Limb (tissue), 2 donors: ENCODE data around the gene SPAG5.

Source experiments
- DNase-seq, 2 donors: peaks; one replicate each; pipeline ENCODE4 v3.0.0-alpha.2; 2016; ENCODE audit errors: extremely low spot score in 2 of 2

SPAG5 gene, protein sequence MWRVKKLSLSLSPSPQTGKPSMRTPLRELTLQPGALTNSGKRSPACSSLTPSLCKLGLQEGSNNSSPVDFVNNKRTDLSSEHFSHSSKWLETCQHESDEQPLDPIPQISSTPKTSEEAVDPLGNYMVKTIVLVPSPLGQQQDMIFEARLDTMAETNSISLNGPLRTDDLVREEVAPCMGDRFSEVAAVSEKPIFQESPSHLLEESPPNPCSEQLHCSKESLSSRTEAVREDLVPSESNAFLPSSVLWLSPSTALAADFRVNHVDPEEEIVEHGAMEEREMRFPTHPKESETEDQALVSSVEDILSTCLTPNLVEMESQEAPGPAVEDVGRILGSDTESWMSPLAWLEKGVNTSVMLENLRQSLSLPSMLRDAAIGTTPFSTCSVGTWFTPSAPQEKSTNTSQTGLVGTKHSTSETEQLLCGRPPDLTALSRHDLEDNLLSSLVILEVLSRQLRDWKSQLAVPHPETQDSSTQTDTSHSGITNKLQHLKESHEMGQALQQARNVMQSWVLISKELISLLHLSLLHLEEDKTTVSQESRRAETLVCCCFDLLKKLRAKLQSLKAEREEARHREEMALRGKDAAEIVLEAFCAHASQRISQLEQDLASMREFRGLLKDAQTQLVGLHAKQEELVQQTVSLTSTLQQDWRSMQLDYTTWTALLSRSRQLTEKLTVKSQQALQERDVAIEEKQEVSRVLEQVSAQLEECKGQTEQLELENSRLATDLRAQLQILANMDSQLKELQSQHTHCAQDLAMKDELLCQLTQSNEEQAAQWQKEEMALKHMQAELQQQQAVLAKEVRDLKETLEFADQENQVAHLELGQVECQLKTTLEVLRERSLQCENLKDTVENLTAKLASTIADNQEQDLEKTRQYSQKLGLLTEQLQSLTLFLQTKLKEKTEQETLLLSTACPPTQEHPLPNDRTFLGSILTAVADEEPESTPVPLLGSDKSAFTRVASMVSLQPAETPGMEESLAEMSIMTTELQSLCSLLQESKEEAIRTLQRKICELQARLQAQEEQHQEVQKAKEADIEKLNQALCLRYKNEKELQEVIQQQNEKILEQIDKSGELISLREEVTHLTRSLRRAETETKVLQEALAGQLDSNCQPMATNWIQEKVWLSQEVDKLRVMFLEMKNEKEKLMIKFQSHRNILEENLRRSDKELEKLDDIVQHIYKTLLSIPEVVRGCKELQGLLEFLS

DNA sequence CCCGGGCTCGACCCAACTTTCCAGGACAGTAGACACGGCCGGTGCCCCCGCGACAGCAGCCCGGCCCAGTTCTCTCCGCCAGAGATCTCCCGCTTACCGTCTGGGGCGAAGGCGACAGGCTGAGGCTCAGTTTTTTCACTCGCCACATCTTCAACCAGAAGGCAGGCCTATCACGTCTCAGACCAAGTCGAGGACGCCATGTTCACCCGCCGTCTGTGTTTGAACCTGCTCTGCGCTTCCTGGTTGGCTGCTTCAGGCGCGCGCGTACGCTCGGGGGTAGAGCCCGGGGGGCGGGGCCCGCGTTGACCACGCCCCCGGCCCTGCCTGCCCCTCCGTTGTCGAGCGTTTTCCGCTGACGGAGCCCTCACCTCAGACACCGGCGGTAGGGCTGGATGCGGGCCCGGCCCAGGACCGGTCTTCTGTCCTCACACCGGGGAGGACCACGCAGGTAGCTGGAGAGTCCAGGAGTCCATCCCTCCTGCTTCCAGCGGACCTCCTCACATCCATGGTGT, at the start of gene SPAG5:
TSS of gene SPAG5 (minus strand) at position 227 of the 512 bp plus-strand sequence. CDS start at position 148, 79 bp downstream.
- peak; percentile 95 to 96 for DNase-seq

DNA sequence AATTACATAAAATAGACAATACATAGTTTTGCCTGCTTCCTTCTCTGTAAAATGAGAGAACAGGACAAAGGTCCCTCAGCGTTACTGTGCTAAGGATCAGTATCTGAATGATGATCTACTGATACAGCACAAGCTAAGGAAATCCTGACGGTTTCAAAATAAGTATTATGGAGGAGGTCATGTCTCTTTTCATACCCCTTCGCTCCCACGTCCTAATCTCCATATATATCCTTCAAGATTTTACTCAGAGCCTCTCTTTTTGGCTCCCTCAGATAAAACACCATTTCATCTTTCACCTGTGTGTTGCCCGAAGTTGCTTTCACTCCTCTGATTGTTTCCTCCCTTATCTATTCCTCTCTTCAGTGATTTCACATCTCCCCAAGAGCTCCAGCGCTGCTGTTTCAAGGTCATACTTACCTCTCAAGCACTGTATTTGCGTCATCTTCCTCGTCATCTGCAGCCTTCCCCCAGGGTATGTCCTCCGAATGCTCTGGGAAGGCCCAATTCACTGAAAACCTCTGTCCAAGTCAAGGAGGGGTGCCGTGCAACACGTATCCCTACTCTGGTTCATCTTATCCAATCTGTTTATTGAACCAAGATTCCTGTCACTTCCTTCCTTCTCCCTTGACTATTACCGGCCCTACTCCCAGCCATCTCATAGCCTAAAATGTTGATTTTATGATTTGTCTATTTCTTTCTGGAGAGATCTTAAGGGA, 47.4 kb upstream of the SPAG5 start:
- DNase-seq = no peak

DNA sequence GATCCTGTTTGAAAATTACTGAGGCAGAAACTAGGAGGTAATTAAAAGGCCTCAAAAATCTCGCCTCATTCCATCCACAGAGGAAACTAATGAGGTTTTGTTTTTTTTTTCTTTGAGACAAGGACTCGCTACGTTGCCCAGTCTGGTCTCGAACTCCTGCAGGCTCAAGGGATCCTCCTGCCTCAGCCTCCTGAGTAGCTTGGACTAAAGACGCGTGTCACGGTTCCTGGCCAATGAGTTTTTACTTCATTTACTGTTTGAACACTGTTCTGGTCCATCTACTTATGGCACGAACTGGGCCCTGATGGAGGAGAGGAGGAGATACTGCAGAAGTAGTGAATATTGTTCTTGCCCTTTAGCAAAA, 46.7 kb upstream of the SPAG5 start:
- DNase-seq = no peak

DNA sequence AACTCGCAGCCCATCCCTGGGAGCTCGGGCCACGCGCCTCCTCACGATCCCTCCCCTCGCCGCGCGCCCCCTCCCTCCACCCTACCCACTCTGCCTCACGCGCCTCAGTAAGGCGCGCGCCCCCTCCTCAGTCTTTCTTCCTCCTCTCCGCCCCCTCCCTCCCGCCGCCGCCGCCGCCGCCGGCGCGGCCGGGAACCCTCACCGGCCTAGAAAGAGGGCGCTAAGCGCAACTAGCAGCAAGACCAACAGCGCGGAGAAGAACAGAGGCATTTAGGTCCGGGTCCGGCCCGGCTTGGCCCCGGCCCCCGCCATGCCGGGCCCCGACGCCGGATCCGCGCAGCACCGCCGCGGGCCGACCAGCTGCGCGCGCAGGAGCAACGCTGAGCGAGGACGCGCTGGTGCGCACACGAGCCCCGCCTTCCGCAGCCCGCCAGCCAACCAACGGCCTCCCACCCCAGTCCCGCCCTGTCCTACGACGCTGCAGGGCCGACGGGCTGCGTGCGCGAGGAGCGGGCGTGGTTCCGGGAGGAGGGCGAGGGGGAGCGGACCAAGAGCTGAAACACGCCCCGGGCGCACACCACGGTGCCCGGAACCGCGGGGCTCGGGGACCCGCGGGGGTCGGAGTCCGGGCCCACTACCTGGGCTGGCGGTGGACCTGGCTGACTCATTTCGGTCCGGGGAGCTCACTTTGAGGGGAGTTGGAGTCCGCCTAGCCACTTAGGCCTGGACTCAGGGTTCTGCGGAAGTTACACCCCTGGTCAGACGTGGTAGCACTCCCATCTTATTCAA, 46.2 kb upstream of the SPAG5 start, which contains the start of gene BLTP2:
TSS of gene BLTP2 (minus strand) at position 372 of the 789 bp plus-strand sequence. CDS start at position 270, 102 bp downstream.
- DNase-seq = peak; percentile 97 to 98

DNA sequence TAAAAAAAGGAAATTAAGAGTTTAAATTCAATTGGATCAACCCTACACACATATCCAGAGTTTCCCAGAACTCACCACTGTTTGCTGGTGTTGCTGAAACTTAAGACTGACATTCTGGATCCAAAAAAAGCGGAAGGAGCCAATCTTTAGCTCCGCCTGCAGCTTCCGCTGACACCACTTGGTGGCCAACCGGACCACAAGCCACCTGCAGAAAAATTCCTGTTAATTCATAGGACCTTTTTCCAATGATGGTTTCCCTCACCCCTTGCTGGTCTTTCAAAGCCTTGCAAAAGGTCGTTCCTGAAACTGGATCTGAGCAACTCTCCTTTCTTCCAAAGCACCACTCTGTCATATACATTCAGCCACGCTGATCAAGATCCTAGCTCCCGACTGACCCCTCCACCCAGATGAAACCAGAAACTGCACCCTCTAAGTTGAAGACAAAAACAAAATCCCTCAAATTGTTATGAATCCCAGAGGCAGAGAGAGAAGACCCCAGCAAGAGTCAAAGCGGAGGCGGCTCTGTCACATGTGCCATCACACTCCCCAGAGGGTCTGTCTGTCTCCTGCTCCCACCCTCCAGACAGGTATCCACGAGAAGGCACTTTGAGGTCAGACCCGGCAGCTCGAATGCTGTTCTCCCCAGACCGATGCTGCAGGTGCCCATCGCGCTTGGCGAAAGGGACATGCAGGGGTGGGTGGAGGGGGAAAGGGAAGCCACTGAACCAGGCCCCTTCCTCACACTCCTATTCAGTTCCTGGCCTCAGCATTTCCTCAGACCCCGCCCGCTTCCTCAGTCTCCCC, 45.4 kb upstream of the SPAG5 start:
- DNase-seq = peak in 1 of 2 donors; percentile 38

DNA sequence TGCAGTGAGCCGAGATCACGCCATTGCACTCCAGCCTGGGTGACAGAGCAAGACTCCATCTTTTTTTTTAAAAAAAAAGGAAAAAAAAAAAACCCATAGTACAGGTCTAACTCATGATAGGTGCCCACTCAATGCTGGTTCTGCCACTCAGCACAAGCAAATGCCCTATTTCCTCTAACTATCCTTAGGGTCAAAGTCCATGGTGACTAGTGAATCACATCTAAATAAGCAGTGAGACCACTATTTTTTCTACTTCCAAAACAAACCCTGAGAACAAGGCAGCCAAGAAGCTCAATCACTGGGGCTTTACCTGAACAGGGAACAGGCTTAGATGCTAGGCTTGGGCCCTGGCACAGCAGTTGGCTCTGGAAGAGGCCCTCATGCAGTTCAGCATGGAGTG, 42.8 kb upstream of the SPAG5 start:
- DNase-seq = no peak

DNA sequence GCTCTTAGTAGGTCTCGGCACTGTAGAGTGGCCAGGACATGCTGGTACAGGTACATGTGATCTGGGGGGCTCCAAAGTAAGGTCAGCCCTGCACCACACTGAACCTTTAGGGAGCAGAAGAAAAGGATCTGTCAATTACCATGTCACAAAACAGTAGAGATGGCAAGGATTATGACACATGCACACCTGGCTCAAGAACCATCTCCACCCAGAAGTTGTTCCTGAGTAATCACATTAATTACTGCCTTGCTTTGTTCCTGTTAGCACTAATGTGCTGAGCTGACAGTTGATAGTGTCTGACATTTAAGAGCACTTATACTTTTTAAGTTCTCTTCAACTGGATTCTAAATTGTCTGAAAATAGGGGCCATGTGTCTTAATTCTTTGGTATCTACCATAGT, 36.7 kb upstream of the SPAG5 start:
- DNase-seq = no peak

DNA sequence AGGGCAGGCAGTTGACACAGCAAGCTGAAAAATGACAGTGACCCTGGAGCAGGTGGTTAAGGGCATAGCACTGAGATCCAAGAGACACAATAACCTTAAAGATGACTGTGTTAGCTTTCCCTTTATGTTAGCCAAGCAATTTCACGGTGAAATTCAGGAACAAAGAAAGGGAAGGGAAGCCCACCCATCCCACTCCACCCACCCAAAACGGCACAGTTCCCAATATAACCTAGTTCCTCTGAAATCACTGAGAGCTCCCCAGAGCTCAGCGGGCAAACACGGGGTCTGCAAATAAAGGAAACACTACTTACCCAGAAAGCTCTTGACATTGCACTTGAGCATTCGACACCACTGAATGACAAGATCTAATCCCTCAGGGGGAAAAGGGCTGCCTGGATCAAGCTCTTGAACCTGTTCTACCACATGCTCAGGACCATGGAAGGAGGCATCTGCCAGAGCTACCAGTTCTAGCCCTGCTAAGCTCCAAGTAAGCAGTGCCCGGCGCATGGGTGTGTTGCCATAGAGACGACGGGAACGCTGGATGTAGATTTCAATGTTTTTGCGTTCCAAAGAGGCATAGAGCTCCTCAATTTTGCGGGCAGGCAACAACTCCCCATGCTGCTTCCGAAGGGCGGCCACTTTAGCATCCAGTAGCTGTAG, 35.5 kb upstream of the SPAG5 start:
- no peak for DNase-seq

DNA sequence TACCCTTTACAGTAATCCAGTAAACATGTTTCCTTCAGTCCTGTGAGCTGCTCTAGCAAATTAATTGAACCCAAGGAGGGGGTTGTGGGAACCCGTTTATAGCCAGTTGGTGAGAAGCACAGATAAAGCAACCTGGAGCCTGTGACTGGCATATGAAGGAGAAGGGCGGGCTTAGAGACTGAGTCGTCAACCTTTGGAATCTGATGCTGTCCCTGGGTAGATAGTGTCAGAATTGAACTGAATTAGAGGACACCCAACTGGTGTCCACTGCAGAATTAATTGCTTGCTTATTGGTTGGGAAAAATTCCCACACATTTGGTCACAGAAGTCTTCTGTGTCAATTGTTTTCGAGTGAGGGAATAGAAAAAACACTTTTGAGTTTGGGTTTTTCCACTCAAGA, 28.0 kb upstream of the SPAG5 start:
- no peak for DNase-seq

DNA sequence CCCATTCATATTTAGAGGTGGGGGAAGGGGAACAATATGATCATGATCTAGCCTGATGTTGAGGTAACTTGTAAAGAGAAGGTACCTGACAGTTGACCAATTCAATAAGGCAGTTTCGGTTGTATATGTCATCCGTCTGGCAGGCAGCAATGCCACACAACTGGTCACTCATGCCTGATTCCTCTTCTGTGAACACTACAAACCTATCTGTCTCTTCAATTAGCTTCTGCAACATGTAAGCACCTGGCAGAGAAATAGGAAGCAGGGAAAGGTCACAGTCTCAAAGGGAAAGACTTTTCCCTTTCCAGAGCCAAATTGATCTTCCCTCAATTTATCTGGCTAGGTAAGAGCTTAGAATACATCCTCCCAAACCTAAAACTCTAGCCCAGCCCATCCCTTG, 25.3 kb upstream of the SPAG5 start:
- no peak for DNase-seq

DNA sequence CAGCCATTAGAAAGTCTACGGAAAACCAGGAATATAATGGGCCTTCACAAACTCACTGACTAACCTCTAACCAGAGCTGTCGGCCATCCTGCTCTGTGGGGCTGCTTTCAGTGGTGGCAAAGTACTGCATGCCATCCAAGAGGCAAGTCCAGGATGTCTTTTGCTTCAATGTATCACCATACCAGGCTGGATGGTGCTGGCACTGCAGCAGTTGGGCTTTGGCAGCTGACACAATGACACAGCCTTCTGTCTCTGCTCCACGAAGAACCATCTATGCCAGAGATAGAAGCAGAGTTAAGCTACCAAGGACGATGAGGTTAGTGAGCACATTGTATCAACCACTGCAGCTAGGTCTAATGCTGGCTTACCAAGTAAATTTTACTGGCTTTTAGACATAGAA, 24.9 kb upstream of the SPAG5 start:
- no peak for DNase-seq

DNA sequence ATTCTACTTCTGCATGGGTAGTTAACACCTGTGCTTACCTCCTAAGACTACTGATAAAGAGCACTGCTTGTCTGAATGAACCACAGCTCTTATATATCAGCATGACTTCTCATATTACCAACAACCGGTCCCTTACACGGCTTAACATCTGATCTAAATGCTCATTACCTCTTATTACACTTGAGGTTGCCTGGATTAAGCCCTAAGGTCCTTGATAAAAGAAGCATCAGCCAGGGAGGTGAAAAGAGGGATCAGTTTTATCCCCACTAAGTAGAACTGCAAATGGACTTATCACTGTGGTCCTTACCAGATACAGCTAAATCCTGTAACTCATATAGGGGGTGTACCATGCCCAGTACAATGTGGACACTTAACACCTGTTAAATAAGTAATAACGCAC, 23.4 kb upstream of the SPAG5 start:
- no peak for DNase-seq

DNA sequence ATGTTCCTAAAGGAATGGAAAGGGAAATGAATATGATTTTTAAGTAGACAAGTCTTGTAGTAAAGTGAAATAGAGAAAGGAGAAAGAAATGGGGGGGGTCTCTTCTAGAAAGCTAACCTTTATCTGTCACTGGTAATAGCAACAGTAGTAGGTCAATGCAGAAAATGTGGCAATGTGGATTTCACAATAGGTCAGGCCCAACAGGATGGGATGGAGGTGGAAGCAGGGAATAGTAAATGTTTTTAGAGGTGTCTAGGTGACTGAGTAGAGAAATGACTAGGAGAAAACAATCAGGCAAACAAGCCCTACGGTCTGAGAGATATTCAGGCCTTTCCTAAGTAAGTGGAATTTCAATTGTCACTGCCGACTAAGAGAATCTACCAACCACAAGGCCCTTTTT, 21.2 kb upstream of the SPAG5 start:
- DNase-seq = no peak

DNA sequence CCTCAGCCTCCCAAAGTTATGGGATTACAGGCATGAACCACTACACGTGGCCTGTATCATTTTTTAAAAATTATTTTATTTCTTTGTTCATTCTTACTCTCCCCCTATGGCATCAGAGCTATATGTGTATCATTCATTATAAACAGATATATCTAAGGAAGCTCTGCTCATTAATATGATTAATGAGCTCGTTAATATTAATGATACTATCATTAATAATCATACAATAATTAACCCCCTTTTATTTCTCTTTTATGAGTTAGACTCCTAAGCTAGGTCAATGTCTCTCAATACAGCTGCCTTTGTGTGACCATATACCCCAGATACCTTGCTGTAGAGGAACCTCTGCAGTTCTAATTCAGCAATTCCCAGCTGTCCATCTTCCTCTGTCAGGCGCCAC, 19.6 kb upstream of the SPAG5 start:
- DNase-seq = no peak

DNA sequence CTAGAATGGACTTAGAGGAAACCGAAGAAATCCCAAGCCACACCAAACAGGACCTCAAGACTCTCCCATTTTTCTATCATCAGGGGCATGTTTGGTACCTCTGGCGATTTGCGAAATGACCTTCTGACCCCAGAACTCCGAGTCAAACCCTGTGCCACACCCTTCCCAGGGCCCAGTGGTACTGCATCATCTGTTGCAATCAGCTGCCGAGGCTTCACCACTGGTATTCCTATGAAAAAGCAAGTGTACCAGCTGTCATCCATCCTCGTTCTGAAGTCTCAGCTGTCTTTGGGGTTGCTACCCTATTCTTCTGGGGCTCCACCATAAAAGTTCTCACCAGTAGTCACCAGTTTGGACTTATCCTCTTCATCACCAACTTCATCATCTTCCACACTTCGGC, 17.5 kb upstream of the SPAG5 start:
- no peak for DNase-seq

DNA sequence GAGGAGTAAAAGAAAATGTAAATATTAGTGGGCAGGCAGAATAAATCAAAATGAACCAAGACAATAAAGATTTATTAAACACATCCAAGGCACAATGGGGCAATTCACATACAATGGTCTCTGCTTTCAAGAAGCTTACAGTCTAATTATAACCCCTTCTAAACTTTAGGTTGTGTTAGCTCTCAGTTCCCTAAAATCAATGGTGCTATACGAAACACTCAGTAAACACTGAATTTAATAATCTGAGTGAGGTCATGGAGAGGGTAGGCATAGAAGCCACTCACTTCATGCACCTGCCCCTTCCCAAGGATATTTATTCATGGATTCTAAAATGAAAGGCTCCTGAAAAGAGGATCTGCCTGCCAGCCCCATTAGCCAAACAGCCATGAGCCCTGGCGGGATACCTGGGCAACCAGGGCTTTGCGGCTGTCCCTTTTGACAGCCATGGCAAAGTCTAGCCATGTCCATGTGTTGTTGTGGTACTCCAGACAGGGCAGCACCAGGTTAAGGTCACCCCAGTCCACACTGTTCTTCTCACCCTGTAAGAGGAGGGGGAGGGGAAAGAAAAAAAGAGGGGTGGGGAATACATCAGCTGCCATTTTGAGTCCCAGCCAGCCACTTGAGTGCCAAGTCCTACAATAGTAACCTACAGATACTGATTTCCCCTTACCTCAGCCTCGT, 16.6 kb upstream of the SPAG5 start:
- DNase-seq = no peak

DNA sequence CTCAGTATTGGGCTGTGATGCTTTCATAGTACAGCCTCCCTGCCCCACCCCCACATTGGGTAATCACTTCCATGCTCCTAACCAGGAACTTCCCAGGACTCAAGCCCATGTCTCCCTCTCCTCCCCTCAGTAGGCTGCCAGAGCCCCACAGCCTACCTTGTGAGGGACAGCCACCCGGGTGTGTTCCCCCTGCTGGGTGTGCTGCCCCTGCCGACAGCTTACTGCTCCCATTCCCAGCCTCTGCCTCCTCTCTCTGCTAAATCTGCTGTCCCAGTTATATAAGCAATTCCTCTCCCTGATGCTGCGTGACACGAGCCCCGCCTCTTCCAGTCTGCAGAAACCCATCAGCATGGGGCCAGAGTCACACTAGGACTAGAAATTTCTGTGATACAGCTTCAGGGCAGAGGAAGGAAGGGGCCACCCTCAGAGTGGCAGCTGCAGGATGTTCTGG, 15.1 kb upstream of the SPAG5 start, which contains the start of gene RSKR:
TSS of gene RSKR (minus strand) at position 255 of the 451 bp plus-strand sequence. CDS start at position 231, 24 bp downstream.
- no peak for DNase-seq
